ENCODE results near the gene ALLC.

GRCh38 chr2:3628241-3628679 lies 29.7 kb upstream of the ALLC start:
- TF ChIP-seq, protein P1, sequence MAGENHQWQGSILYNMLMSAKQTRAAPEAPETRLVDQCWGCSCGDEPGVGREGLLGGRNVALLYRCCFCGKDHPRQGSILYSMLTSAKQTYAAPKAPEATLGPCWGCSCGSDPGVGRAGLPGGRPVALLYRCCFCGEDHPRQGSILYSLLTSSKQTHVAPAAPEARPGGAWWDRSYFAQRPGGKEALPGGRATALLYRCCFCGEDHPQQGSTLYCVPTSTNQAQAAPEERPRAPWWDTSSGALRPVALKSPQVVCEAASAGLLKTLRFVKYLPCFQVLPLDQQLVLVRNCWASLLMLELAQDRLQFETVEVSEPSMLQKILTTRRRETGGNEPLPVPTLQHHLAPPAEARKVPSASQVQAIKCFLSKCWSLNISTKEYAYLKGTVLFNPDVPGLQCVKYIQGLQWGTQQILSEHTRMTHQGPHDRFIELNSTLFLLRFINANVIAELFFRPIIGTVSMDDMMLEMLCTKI (IDR thresholded peaks at IDR 0.05; ENCODE audit: partially characterized antibody): no peak
- TF ChIP-seq HDAC6 (IDR thresholded peaks at IDR 0.05; ENCODE audit: low read depth, low read length): no peak
- no peak for TF ChIP-seq PRPF4 (IDR thresholded peaks at IDR 0.05; ENCODE audit: insufficient read depth, low read depth, low read length, poor library complexity, severe bottlenecking)
- no peak for TF ChIP-seq ZNF239 (CRISPR knock-in tag; IDR thresholded peaks at IDR 0.05)
- no peak for TF ChIP-seq CCNT2 (IDR thresholded peaks at IDR 0.05; ENCODE audit: borderline replicate concordance, extremely low read depth, insufficient read length, low read depth, low read length)
- TF ChIP-seq, protein P2, sequence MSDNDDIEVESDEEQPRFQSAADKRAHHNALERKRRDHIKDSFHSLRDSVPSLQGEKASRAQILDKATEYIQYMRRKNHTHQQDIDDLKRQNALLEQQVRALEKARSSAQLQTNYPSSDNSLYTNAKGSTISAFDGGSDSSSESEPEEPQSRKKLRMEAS (CRISPR knock-in tag; IDR thresholded peaks at IDR 0.05): no peak
- TF ChIP-seq E2F3 (CRISPR knock-in tag; IDR thresholded peaks at IDR 0.05): no peak
- no peak for TF ChIP-seq CREB1 (IDR thresholded peaks at IDR 0.05)
- TF ChIP-seq CREB1 (CRISPR knock-in tag; IDR thresholded peaks at IDR 0.05): no peak
- no peak for TF ChIP-seq POLR2A (conservative IDR thresholded peaks at IDR 0.05)
- no peak for TF ChIP-seq GTF3C2 (IDR thresholded peaks at IDR 0.05; ENCODE audit: borderline replicate concordance, extremely low read depth, insufficient read length)
- no peak for TF ChIP-seq XRCC5 (IDR thresholded peaks at IDR 0.05; ENCODE audit: low read depth, low read length)
- no peak for TF ChIP-seq SIN3A (IDR thresholded peaks at IDR 0.05; ENCODE audit: borderline replicate concordance in 2 of 2, control insufficient read depth in 1 of 2, low read depth in 2 of 2, low read length in 2 of 2)
- no peak for TF ChIP-seq ZNF77 (CRISPR knock-in tag; IDR thresholded peaks at IDR 0.05)
- no peak for TF ChIP-seq CBX1 (IDR thresholded peaks at IDR 0.05; ENCODE audit: low read depth)

Data from K562 (cell line).